Measurements from ENCODE around the gene FBN1.

FBN1 gene

GRCh38 chr15:48578965-48579364 lies 66.5 kb downstream of the FBN1 start:
- DNase-seq, result no peak

- DNase-seq, result no peak
These were observed 68.0 kb downstream of the FBN1 start for GRCh38 chr15:48577469-48577868.

GRCh38 chr15:48574187-48574586 lies 71.3 kb downstream of the FBN1 start:
- no peak for DNase-seq

- DNase-seq, result no peak
These were observed 71.7 kb downstream of the FBN1 start for GRCh38 chr15:48573780-48574179.

GRCh38 chr15:48572823-48573222 lies 72.7 kb downstream of the FBN1 start:
- no peak for DNase-seq

GRCh38 chr15:48571510-48571909 lies 74.0 kb downstream of the FBN1 start:
- DNase-seq, result no peak

- DNase-seq, result no peak
These were observed 74.7 kb downstream of the FBN1 start for GRCh38 chr15:48570822-48571221.

- no peak for DNase-seq
These were observed 75.8 kb downstream of the FBN1 start for GRCh38 chr15:48569591-48570302.

GRCh38 chr15:48566668-48567067 lies 78.8 kb downstream of the FBN1 start:
- no peak for DNase-seq

GRCh38 chr15:48565560-48566482 lies 79.7 kb downstream of the FBN1 start:
- DNase-seq, result no peak

GRCh38 chr15:48564690-48565089 lies 80.8 kb downstream of the FBN1 start:
- DNase-seq, result no peak

GRCh38 chr15:48563934-48564333 lies 81.6 kb downstream of the FBN1 start:
- DNase-seq, result no peak

- DNase-seq, result no peak
These were observed 85.0 kb downstream of the FBN1 start for GRCh38 chr15:48560321-48561051.

GRCh38 chr15:48559285-48559684 lies 86.2 kb downstream of the FBN1 start:
- DNase-seq, result no peak

- DNase-seq, result no peak
These were observed 87.3 kb downstream of the FBN1 start for GRCh38 chr15:48558226-48558625.

GRCh38 chr15:48557335-48557734 lies 88.2 kb downstream of the FBN1 start:
- no peak for DNase-seq

GRCh38 chr15:48556159-48556897 lies 89.2 kb downstream of the FBN1 start:
- no peak for DNase-seq

GRCh38 chr15:48555241-48555881 lies 90.1 kb downstream of the FBN1 start:
- DNase-seq, result no peak

- DNase-seq, result no peak
These were observed 91.4 kb downstream of the FBN1 start for GRCh38 chr15:48554112-48554511.

GRCh38 chr15:48553559-48553958 lies 92.0 kb downstream of the FBN1 start:
- DNase-seq, result no peak

GRCh38 chr15:48550822-48551525 lies 94.5 kb downstream of the FBN1 start:
- no peak for DNase-seq

GRCh38 chr15:48548455-48548854 lies 97.1 kb downstream of the FBN1 start:
- DNase-seq, result no peak
